Measurements from ENCODE around the gene SAFB.

SAFB gene

GRCh38 chr19:5717215-5717935, 94.5 kb downstream of the SAFB start:
- H3K4me1 ChIP-seq (ENCODE audit: control insufficient read depth, insufficient read depth, low read length): peaks cover 9% of the 10 kb centered on the region; the same call in 1 of the 2 replicates
- H3K27me3 ChIP-seq (ENCODE audit: control insufficient read depth, insufficient read depth, low read length): no peaks in the 10 kb centered on the region
- H3K9ac ChIP-seq (ENCODE audit: low read depth, low read length): no peak overlapping the region
- no peak overlapping the region for H3K4me3 ChIP-seq (ENCODE audit: low read depth, low read length)
- no peaks in the 10 kb centered on the region for H3K9me3 ChIP-seq (ENCODE audit: control insufficient read depth, insufficient read depth, low read length)
- peaks cover 39% of the 10 kb centered on the region for H3K36me3 ChIP-seq (ENCODE audit: control insufficient read depth, insufficient read depth, low read length)
- H3K27ac ChIP-seq (ENCODE audit: low read depth, low read length): no peak overlapping the region

All from HUES48 (cell line).